ENCODE measurements around the gene PLEKHA7. TPM values are rescaled to one million over a fixed set of nuclear protein-coding genes. Genes with fewer than 3 reads are reported as not detected.

Gene PLEKHA7
- total and polyA plus RNA-seq, 2 of the 8 experiments (the other 6 are each of a cell fraction or from before 2014, with no cell fraction given): 11.4 to 25.6 TPM

DNA sequence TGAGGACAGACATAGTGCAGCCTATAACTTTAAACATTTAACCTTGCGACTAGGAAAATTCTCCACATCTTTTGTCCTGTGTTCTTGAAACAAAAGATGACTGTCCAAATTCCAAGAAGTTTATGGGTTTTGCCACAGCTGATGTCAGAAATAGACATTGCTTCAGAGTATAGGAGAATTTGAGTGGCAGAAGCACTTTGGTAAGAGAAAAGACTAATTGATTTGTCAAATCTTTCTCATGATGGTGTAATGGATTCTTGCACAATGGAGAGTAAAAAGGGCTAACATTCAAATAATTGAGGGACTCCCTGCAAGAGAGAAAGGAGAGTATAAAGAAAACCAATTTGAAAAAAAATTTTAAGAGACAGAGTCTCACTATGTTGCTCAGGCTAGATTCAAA, 250.5 kb downstream of the PLEKHA7 start:
- Histone ChIP-seq H3K36me3 (ENCODE audit: control insufficient read depth in 2 of 4, insufficient read depth in 4 of 4, low read length in 3 of 4) (no peaks in the 10 kb centered on the region; a peak in 1 of 8 replicates), H3K56ac (replicated peaks; ENCODE audit: insufficient read length, low read depth, low read length) (no peak overlapping the region), H2BK20ac (ENCODE audit: low read length) (no peak overlapping the region), H3K23ac (ENCODE audit: insufficient read length) (no peak overlapping the region), H3K27ac (ENCODE audit: low read depth, low read length) (no peak overlapping the region), H2BK5ac (ENCODE audit: low read depth, low read length) (no peak overlapping the region), H4K5ac (ENCODE audit: insufficient read length, low read depth, low read length) (no peak overlapping the region), H3K4me3 (ENCODE audit: extremely low read depth in 1 of 4, insufficient read depth in 2 of 4, low read depth in 3 of 4, low read length in 4 of 4) (no peak overlapping the region), H3K27me3 (replicated peaks in 1 of 4; ENCODE audit: control insufficient read depth in 3 of 4, extremely low read depth in 1 of 4, insufficient read depth in 3 of 4, low read length in 3 of 4) (peaks cover 0 to 2% (median 0%) of the 10 kb centered on the region in 4 experiments; a peak in 1 of 7 replicates), H2BK120ac (replicated peaks; ENCODE audit: low read depth, low read length) (no peak overlapping the region), H2AK5ac (ENCODE audit: low read depth, low read length) (no peak overlapping the region), H3K79me2 (ENCODE audit: control insufficient read depth in 1 of 2, insufficient read depth in 2 of 2, low read length in 2 of 2) (no peaks in the 10 kb centered on the region), H2BK15ac (ENCODE audit: low read length) (no peak overlapping the region), H2AFZ (ENCODE audit: low read length) (no peak overlapping the region), H2BK12ac (ENCODE audit: low read depth, low read length) (no peak overlapping the region), H3K23me2 (ENCODE audit: low read depth, low read length) (no peaks in the 10 kb centered on the region), H3K18ac (ENCODE audit: extremely low read depth, low read length) (no peak overlapping the region), H3K14ac (ENCODE audit: insufficient read length) (no peak overlapping the region), H4K8ac (ENCODE audit: extremely low read depth, insufficient read depth, low read length) (no peak overlapping the region), H3K79me1 (ENCODE audit: low read depth, low read length) (no peaks in the 10 kb centered on the region), H4K91ac (replicated peaks; ENCODE audit: insufficient read length, low read length) (no peak overlapping the region), H3K4me1 (replicated peaks in 1 of 4; ENCODE audit: control insufficient read depth in 3 of 4, insufficient read depth in 4 of 4, low read length in 3 of 4) (no peaks in the 10 kb centered on the region), H3K9me3 (ENCODE audit: insufficient read depth in 2 of 2, low read depth in 1 of 2, low read length in 1 of 2) (no peaks in the 10 kb centered on the region), H3K9ac (replicated peaks in 1 of 4; ENCODE audit: extremely low read depth in 1 of 4, low read depth in 3 of 4, low read length in 3 of 4) (no peak overlapping the region), H3K4ac (replicated peaks; ENCODE audit: insufficient read length, low read depth, low read length) (no peak overlapping the region), H3K4me2 (ENCODE audit: insufficient read depth in 1 of 2, low read depth in 2 of 2, low read length in 2 of 2) (no peak overlapping the region), H4K20me1 (replicated peaks in 1 of 2; ENCODE audit: control insufficient read depth in 1 of 2, insufficient read depth in 2 of 2, low read length in 2 of 2) (no peaks in the 10 kb centered on the region)
- FAIRE-seq (no peak), DNase-seq (ENCODE audit: low read depth in 1 of 2, low spot score in 2 of 2) (no peak)
- no peak for TF ChIP-seq POLR2AphosphoS5 (IDR thresholded peaks at IDR 0.05; ENCODE audit: low read depth, low read length)
- no peak for TF ChIP-seq HDAC2 (IDR thresholded peaks at IDR 0.05; ENCODE audit: borderline replicate concordance in 1 of 2, low read depth in 2 of 2, low read length in 2 of 2)
- TF ChIP-seq JUND (IDR thresholded peaks at IDR 0.05; ENCODE audit: low read length): no peak
- no peak for TF ChIP-seq EP300 (IDR thresholded peaks at IDR 0.05; ENCODE audit: borderline replicate concordance in 1 of 2, low read depth in 2 of 2, low read length in 2 of 2)
- no peak for TF ChIP-seq KDM1A (IDR thresholded peaks at IDR 0.05; ENCODE audit: borderline replicate concordance, low read length)
- no peak for TF ChIP-seq PHF8 (conservative IDR thresholded peaks at IDR 0.05; ENCODE audit: low read depth, low read length)
- no peak for TF ChIP-seq SRF (IDR thresholded peaks at IDR 0.05; ENCODE audit: low read depth, low read length)
- ChIA-PET POLR2A (ENCODE audit: partially characterized antibody) (no interaction called here), CTCF (ENCODE audit: partially characterized antibody) (no interaction called here)
- 83% methylated on average over 1 of the region's 1 CpG; no CpG with 5 or more reads in 1 of the 2 experiments for WGBS, 2 experiments (ENCODE audit: extremely low coverage in 1 of 2, insufficient coverage in 1 of 2, insufficient read length in 1 of 2, insufficient replicate concordance in 2 of 2, low coverage in 1 of 2, low lambda C conversion rate in 2 of 2, missing lambda C conversion rate in 1 of 2)
